HG03442 (cell line): ENCODE measurements around the gene SPATA33.
"Not testable (repeated sequence)": the region's sequence is repeated elsewhere in the genome, so short reads cannot be mapped to it uniquely, and the experiment has no call there.

ENCODE experiments used
- ATAC-seq: cut with Tn5 transposase; IDR thresholded peaks from one replicate; pipeline ENCODE4 v1.9.1; 2021; ENCODE audit warnings: mild to moderate bottlenecking, moderate library complexity; ENCODE audit not compliant: unreplicated experiment

Gene SPATA33

DNA sequence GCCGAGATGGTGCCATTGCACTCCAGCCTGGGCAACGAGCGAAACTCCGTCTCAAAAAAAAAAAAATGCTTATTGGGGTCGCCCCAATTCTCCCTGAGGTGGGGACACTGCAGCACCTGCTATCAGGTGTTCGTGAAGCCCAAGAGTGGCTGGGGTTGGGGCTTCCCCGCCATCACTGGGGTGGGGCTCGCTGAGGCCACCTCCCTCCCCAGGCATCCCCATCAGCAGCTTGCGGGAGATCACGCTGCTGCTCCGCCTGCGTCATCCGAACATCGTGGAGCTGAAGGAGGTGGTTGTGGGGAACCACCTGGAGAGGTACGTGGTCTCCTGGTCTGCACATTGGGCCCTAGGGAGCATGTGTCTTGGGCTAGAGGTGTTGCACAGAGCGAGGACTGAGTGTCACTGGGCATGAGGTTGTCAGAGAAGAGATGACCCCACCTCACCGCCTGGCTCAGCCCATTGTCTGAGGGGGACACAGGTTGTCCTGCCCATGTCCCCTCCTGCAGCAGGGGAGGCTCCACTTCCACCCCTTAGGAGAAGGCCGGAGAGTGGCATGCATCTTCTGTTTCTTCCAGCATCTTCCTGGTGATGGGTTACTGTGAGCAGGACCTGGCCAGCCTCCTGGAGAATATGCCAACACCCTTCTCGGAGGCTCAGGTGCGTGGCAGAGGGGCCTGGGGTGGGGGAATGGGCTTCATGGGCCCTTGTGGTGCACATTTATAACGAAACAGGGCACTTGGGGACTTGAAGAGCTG lies 33.8 kb downstream of the SPATA33 start:
- ATAC-seq: no peak

DNA sequence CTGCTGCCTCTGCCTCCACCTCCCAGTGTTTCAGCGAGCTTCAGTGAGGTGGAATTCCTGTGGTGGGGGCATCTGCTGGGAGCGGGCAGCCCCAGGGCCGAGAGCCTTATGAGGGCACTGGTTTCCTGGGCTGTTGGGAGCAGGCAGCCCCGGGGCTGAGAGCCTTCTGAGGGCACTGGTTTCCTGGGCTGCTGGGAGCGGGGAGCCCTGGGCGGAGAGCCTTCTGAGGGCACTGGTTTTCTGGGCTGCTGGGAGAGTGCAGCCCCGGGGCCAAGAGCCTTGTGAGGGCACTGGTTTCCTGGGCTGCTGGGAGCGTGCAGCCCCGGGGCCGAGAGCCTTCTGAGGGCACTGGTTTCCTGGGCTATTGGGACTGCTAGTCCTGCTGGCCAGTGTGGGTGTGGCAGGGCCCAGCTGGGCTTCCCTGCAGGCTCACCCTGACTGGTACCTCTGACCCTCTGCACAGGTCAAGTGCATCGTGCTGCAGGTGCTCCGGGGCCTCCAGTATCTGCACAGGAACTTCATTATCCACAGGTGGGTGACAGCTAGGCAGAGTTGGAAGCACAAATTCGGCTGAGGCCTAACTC lies 34.4 kb downstream of the SPATA33 start:
- ATAC-seq: no peak

DNA sequence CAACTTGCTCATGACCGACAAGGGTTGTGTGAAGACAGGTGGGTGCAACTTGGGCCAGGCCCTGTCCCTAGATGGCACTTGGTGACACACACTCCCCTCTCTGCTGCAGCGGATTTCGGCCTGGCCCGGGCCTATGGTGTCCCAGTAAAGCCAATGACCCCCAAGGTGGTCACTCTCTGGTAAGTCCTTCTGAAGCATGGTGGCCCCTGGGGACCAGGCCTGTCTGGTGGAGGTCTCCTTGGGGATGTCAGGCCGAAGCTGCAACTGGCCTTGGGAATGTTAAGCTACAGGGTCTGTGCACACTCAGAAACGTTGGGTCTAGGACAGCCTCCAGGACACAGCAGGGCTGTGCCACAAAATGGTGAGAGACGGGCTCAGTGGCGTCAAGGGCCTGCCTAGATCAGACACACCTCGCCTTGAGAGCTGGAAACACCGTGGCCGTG lies 35.7 kb downstream of the SPATA33 start:
- ATAC-seq: no peak

DNA sequence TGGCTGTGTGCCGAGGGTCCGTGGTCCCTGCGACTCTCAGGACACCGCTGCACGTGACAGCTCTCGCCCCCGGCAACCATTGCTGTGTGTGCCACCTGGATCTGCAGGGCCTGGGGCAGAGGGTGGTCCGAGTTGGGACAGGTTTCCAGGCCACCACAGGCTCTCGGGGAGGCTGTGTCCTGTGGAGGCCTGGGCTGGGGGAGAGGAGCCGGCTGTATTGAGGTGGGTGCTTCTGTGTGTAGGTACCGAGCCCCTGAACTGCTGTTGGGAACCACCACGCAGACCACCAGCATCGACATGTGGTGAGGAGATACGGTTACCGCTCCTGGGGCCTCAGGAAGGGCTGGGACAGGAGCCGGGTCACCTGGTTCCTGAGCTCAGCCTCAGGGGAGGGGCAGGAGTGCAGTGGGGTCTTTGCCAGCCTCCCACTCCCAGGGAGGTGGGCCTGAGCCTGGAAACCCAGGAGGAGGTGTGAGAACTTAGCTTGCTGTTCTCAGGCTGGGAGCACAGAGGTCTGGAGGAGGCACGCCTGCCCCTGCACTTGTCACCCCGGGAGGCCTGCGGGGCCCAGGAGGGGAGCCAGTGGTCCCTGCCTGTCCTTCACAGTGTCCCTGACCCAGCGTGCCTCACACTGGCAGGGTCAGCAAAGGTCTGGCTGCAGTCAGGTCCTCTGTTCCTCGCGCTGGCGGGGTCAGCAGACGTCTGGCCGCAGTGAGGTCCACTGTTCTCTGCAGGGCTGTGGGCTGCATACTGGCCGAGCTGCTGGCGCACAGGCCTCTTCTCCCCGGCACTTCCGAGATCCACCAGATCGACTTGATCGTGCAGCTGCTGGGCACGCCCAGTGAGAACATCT lies 36.5 kb downstream of the SPATA33 start:
- no peak for ATAC-seq

DNA sequence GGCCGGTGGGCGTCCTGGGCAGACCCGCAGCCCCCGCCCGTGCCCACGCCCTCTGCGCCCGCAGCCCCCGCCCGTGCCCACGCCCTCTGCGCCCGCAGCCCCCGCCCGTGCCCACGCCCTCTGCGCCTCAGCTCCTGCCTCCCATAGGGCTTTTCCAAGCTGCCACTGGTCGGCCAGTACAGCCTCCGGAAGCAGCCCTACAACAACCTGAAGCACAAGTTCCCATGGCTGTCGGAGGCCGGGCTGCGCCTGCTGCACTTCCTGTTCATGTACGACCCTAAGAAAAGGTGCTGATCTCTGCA lies 37.1 kb downstream of the SPATA33 start:
- ATAC-seq: not testable (repeated sequence)

DNA sequence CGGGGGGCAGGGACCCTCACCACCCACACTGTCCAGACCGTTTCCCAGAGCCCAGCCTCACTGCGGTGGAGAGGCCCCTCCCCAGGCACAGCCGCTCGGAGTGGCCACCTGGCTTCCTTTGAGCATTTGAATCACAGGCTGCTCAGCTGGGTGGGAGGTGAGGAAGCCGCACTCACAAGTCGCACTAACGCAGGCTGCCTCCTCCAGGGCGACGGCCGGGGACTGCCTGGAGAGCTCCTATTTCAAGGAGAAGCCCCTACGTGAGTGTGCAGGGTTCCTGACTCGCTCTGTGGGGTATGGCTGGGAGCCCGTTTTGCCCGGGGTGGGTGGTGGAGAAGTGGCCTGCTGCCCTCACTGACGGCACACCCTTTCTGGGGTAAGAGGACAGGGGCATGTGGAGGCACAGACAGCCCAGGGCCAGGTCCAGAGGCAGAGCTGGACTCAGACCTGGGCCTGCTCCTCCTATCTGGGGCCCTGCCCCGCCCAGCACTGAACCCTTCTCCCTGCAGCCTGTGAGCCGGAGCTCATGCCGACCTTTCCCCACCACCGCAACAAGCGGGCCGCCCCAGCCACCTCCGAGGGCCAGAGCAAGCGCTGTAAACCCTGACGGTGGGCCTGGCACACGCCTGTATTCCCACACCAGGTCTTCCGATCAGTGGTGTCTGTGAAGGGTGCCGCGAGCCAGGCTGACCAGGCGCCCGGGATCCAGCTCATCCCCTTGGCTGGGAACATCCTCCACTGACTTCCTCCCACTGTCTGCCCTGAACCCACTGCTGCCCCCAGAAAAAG lies 37.6 kb downstream of the SPATA33 start:
- ATAC-seq: no peak

DNA sequence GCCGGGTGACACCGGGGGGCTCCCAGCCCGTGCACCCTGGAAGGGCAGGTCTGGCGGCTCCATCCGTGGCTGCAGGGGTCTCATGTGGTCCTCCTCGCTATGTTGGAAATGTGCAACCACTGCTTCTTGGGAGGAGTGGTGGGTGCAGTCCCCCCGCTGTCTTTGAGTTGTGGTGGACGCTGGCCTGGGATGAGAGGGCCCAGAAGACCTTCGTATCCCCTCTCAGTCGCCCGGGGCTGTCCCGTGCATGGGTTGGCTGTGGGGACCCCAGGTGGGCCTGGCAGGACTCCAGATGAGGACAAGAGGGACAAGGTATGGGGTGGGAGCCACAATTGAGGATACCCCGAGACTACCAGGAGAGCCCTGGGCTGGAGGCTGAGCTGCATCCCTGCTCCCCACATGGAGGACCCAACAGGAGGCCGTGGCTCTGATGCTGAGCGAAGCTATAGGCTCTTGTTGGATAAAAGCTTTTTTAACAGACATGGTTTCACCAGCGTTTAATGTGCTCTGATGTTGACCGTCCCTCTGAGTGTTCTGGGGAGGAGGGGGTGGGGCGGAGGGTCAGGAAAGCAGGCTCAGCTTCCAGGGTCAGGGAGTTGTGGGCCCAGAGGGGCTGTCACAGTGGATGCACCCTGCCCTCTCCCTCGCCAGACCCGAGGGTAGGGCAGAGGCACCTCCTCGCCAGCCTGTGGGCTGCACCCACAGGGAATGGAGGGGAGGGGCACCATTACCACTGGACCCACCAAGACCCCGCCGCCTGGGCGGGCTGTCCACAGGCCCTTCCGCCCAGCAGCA lies 38.4 kb downstream of the SPATA33 start:
- ATAC-seq: no peak

DNA sequence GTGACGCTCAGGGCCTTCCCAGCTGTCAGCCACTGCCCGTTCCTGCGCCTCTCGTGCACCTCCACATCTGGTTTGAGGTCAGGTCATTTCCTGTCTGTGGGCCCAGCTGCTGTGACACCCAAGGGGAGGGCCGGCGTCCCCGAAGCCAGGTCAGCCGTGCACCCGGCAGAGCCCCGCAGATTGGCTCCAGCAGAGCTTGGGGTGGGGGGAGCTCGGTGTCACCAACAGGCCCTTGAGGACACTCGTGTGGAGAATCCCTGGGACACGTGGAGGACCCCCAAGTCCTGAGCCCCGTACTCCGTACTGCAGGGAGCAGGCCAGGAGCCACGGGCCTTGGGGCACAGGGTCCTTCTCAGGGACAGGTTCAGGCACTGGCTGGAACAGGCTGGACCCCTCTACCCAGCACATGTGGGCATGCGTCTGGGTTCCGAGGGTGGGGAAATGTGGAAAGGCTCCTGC lies 39.1 kb downstream of the SPATA33 start:
- no peak for ATAC-seq

DNA sequence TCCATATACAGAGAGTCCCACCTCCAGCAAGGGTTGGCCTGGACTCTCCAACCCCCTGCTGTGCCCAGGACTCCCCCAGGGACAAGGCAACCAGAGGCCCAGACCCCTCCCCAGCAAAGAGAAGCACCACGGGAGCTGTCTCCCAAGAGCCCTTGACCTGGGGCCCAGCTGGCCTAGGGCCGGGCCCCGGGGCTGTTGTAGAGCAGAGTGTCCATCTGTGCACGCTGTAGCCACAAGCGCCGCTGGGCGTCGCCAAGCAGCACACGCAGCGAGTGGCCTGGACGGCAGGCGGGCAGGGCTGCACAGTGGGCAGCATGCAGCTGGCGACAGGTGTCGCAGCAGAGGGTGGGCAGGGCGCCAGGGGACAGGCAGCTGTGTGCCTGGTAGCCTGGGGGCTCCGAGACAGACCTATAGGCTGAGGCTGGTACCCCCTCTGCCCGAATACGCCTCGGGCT lies 39.6 kb downstream of the SPATA33 start:
- ATAC-seq: no peak

DNA sequence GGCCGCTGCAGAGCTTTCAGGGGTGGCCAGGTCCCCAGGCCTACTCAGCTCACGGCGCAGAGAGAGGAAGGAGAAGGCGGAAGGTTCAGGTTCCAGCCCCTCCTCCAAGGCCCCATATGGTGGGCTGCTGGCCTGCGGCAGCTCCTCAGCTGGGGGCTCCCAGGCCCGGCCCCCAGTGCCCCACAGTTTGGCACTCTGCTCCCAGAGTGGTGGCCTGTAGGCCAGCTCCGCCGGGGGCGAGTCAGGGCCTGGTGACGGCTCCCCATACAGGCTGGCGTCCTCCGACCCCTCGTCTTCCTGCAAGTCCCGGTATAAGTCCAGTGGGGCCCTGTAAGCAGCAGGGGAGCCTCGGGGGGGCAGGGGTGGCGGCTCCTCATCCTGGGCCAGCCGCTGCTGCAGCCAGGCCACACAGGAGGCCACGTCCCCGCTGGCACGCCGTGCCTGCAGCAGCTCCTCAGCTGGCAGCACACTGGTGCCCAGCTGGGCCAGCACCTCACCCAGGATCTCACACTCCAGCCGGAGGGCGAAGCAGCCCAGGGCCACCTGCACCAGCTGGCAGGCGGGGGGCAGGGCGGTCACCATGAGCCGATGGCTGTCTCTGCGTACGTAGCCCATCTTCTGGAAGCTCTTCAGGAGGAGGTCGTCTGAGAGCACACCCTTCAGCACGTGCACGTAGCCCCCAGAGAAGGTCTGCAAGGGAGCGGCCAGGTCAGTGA lies 40.1 kb downstream of the SPATA33 start:
- ATAC-seq: no peak

DNA sequence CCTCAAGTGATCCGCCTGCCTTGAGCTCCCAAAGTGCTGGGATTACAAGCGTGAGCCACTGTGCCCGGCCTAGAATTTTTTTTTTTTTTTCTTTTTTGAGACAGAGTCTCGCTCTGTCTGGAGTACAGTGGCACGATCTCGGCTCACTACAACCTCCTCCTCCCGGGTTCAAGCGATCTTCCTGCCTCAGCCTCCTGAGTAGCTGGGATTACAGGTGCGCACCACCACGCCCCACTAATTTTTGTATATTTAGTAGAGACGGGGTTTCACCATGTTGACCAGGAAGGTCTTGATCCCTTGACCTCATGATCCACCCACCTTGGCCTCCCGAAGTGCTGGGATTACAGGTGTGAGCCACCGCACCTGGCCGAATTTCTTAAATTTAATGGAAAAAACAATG lies 41.1 kb downstream of the SPATA33 start:
- not testable (repeated sequence) for ATAC-seq

DNA sequence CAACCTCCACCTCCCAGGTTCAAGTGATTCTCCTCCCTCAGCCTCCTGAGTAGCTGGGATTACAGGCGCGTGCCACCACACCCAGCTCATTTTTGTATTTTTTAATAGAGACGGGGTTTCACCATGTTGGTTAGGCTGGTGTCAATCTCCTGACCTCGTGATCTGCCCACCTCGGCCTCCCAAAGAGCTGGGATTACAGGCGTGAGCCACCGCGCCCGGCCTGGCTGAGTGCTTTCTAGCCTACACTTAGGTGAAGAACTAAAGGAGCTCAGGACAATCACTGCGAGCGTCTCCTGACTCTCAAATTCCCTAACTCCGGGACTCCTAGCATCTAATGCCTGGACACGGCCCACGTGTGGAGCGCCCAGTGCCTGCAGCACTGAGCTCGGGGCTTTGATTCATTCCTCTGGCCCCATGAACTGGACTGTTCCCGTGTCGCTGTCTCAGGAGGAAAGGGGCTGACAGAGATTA lies 42.0 kb downstream of the SPATA33 start:
- ATAC-seq: not testable (repeated sequence)

DNA sequence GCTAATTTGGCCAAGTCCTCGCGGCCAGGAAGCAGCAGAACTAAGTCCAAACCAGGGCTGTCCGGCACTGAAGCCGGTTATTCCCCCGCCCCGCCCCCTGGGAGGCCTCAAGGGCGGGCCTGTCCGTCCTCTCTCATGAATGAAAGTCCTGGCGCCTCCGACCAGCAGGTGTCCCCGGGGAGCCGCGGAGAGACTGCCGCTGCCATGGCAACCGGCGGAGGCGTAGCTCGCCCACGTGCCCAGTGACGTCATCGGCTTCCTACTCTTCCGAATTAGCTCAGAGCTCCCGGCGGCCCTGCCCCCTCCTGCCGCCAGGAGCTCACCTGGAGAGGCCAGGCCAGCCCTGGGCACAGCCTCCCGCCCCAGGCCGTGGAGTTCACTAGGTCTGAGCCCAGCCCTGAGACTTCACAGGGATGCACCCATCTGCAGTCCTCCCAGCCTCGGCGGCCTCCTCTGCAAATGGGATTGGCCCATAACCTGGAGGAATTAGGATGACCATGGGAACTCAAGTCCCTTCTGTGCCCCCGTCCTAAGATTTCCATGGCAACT lies 42.5 kb downstream of the SPATA33 start:
- peak; percentile 29 for ATAC-seq

DNA sequence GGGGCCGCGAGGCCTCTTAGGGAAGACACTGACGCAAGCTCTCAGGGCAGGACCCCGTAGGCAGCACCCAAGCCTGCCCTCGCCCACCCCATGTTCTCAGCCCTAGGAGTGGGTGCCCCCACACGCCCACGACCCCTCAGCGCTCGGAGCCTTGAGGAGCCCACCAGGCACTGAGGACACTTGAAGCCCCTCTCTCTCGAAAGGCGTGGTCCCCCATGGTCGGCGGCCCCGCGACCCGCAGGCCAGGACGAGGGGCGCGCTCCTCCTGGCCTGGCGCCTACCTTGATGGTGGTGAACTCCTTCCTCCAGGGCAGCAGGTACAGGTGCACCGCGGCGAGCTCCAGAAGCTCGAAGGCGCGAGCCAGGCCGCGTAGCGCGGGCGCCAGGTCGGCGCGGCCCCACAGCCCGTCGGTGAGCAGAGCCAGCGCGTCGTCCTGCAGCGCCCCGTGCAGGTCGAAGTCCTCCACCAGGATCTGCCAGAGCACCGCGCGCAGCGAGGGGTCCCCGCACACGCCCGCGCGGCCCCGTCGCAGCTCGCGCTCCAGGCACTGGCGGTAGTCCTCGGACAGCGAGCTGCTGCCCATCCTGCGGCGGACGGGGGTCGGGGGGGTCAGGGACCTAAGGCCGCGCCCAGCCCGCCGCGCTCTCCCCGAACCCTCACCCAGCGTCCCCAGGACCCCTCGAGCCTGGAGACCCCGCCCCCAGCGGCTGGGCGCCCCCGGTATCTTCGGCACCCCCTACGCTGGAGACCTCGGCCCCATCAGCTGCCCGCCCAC lies 43.2 kb downstream of the SPATA33 start:
- ATAC-seq: no peak

DNA sequence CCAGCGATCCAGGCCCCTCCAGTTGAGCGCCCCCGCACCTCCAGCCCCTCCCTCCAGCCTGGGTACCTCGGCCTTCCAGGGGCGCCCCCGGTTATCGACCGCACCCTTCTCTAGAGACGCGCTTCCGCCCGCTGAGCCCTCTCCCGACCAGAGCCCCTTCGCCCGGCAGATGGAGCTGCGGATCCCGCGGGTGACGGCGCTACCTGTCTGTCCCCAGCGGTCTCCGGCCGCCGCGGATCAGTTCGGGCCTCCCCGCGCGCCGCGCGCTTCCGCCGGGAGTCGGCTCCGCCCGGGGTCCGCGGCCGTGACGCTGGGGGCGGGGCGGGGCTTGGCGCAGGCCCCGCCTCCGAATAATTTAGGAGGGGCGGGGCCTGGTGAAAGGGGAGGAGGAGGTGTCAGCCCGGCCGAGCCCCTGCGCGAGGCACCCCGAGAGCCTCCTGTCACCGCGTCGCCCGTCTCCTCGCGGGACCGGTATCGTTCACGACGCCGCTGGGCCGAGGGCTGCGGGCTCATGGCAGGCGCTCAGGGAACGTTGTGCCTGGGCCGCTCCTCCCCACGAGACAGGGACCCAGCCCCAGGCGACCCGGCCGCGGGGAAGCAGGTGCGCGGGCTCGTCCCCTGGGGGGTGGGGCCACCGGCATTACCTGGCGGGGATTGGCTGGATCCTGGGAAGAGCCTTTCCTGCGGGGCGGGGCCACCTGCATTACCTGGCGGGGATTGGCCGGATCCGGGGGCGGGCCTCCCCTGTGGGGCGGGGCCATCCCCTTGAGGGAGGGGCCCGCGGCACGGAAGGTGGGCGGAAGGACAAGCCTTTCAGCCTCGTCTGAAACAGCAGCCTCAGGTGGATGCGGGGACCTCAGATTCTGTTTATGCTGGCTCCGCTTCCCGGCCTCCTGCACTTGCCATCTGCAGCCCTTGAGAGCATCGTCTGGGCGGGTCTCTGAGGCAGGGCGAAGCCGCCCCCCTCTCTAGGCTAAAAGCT lies 44.1 kb downstream of the SPATA33 start, which contains the start of gene SPATA2L:
Gene SPATA2L (minus strand): TSS at position 281 of the 982 bp plus-strand sequence. CDS start 473 bp downstream, outside the sequence.
- ATAC-seq: peak; percentile 59

DNA sequence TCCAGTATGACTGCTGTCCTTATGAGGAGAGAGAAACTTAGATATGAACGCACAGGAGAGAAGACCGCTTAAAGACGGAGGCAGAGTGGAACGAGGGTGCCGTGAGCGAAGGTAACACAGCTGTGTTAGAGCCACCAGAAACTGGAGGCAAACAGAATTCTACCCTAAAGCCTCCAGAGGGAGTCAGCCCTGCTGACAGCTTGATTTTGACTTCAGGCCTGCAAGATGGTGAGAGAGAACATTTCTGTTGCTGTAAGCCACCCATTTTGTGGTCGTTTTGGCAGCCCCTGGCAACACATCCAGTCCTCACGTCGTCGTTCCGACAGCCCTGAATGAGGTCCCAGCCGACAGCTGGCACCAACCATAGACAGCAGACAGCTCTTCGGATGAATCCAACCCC lies 46.6 kb downstream of the SPATA33 start:
- no peak for ATAC-seq

DNA sequence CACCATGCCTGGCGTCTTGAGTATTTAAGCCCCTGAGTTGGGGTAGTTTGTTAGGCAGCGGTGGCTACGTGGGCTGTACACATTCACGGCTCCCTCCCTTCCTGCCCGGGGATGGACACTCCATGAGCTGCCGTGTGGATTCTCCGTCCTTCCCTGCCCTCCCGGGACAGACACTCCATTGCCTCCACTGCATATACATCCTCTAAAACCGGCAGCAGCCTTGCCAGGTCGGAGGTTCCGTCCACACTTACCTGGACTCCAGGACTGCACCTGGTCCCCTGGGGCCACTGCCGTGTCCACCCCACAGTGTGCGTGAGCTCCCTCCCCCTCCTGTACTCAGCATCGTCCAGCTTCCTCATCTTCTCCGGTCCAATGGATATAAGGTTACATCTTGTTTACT lies 47.4 kb downstream of the SPATA33 start:
- ATAC-seq: no peak
